GM21515 (cell line): Measurements from ENCODE around the gene DACT1.

Experiments
- ATAC-seq: cut with Tn5 transposase; IDR thresholded peaks from one replicate; pipeline ENCODE4 v1.9.1; 2021; ENCODE audit not compliant: unreplicated experiment

DACT1 gene

DNA sequence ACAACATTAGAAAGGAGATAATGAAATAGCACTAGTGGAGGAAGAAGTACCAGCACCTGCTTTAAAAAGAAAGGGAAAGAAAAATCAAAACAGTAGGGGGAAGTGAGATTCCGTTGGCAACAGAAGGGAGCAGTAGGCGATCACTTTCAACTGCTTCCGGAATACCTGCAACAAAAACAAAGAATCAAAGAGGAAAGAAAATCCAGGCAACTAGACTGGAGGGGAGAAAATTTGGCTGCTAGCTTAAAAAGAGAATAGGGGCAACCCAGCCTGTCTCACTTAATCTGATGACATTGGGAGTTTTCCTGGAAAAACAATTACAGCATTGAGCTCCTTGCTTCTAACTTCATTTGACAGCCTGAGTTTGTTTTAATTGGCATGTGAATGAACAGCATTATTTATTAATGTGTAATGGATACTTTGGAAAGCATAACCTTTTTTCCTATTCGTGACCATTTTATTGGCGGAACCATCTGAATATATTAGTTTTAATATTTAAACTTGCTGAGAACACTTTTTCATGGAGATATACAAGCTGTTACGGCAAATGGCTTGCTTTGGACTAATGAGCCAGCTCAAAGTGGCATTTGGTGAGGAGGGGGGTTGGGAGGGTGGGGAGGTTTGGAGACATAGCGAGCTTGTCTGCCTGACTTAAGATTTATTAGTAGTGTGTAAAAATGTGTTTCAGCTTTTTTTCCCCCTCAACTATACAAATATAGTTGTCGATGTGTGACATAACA is 2.5 kb upstream of the DACT1 start:
- no peak for ATAC-seq

DNA sequence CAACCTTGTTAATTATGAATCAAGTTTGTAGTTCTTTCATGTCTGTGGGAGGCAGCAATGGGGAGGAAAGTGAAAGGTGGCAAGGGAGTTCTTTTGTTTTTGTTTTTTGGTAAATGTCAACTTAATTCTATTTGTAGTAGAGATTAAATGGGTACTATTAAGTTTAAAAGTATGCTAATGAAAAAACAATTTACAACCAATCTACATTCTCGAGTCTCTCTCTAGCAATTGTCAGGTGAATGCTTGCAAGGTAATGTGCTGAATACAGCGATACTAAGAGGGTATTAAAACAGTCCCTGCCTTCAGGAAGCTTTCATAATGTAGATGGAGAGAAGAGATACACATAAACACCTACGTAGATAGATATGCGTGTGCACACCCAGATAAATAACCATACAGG is 1.6 kb upstream of the DACT1 start:
- ATAC-seq, result no peak

DNA sequence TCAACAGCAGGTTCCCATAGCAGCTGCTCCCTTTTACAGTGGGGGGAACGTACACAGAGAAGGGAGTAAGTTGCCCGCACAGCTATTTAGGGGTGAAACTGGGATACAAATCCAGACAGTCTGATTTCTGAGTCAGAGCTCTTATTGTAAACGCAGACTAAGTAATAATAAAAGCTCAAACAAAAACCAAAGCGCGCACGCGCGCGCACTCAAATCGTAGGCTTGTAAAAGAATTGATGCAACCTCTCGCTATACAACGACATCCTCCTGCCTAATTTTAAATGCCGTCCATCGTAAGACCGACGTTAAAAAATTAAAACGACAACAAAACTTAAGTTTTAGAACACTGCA is 747 bp upstream of the DACT1 start:
- ATAC-seq, result no peak

DNA sequence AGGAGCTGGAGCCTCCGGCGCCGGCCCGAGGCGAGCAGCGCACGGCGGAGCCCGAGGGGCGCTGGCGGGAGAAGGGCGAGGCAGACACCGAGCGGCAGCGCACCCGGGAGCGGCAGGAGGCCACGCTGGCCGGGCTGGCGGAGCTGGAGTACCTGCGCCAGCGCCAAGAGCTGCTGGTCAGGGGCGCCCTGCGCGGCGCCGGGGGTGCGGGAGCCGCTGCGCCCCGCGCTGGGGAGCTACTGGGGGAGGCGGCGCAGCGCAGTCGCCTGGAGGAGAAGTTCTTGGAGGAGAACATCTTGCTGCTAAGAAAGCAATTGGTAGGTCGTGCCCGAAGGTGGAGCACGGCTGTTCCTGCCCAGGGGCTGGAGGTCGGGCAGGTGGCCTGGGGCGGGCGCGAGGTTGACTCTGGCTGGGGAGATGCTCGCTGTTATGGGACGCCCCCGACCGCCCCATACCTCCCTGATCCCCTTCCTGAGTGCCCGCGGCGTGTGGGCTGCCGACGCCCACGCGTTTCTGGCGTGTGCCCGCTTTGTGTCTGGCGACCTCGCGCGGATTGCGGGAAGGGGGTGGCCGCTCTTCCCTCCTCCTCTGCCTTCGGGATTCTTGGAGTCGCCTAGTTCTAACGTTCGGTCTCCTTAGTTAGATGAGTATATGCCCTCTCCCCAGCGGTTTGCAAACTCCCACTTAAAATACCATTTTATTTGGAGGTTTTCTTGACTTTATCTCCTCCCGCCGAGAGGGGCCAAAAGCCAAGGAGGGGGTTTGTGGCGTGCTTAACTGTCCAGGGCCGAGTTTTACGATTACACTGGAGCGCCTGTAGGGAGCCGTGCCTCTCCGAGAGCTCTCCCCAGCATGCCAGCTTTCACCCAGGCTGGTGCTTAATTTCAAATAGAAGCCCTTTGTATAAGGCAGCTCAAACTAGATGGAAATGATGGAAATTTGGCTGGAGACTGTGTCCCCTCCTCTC is 752 bp downstream of the DACT1 start:
- ATAC-seq, result peak; percentile 26

DNA sequence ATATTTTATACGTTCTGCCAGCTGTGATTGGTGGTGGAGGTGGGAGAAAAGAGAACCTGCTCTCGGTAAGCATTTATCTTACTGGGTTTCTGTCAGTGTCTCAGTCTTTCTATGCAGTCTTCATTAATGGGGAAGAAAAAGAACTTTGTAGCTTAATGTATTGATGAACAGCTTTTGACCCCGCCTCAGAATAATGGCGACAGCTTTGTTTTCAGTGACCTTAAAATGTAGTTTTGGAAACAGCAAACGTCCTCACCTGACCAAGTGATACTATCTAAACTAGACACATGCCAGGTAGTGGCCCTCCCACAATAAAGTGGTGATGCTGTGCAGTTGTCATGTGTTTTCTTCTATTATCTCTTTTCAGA is 1.4 kb downstream of the DACT1 start:
- no peak for ATAC-seq

DNA sequence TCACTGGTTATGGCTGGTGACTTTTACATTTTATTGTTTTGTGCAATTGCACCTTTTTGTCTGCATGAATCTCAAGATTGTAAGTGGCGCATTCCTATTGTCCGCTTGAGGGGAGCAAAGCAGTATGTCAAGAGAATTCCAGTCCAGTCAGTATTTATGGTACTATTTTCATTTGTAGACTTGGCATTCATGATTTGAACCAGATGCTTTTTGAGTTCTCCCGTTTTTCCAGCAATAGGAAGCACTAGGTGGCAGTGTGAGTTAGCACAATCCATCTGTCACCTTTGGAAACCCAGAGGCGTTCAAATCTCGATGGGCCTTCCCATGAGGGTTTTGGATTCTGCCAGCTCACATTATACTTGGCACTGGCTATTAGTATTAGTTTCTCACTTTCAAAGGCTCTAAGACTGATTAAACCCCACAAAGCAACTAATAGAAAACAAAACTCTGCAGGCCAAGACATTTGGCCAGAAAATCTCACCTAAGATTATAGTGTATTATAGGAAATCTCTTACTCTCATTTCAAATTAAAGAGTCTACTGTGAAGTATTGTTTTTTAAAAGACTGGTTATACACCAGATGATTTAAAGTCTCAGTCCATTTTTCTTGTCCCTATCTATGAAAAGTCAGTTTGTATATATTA is 2.2 kb downstream of the DACT1 start:
- ATAC-seq, result no peak

DNA sequence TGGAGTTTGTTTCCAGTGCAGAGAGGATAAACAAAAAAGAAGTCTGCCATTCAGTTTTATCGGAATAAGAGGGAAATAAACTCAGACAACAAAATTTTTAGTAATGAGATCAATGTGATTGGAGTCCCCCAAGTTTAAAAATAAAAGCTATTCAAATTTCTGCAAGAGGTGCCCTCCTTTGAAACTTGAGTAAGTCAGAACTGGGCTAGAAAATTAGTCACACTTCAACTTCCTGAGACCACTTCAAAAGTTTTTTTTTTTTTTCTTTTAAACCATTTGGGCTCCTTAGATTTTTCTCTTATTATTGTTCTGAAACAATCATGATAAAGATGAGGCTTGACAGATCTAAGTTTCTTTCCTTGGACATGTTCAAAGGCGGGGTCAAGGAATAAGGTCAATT is 3.2 kb downstream of the DACT1 start:
- no peak for ATAC-seq

DNA sequence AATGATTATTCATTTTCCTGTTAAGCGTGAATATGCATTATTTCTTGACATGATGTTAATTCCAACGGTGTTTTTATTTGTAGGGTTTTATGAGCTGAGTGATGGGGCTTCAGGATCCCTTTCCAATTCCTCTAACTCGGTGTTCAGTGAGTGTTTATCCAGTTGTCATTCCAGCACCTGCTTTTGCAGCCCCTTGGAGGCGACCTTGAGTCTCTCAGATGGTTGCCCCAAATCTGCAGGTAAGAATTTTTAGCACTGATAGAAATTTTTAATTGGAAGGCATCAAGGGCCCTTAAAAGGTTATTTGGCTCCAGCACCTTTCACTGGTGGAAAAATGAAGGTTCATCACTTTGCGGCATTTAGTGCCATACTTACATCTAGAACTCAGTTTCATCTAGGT is 3.7 kb downstream of the DACT1 start:
- ATAC-seq, result no peak

DNA sequence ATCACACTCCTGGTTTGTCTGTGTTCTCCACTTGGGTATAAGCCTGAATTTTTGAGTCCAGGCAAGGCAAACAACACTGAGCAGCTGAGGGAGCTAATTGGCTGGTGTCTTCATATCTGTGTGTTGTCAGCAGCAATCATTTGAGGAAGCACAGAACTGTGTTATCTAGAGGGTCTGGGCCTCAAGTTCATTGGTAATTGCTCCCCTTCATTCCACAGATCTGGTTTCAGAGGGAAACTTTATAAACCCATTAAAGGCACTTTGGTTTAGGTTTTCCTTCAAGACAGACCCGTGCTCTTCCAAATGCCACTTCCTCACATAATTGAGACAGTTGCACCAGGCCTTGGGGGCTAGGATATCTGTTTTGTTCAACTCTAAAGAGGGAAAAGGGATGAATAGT is 5.6 kb downstream of the DACT1 start:
- no peak for ATAC-seq

DNA sequence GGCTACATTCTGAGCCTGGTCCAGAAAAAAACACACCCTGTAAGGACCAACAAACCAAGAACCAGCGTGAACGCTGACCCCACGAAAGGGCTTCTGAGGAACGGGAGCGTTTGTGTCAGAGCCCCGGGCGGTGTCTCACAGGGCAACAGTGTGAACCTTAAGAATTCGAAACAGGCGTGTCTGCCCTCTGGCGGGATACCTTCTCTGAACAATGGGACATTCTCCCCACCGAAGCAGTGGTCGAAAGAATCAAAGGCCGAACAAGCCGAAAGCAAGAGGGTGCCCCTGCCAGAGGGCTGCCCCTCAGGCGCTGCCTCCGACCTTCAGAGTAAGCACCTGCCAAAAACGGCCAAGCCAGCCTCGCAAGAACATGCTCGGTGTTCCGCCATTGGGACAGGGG is 7.9 kb downstream of the DACT1 start:
- no peak for ATAC-seq

DNA sequence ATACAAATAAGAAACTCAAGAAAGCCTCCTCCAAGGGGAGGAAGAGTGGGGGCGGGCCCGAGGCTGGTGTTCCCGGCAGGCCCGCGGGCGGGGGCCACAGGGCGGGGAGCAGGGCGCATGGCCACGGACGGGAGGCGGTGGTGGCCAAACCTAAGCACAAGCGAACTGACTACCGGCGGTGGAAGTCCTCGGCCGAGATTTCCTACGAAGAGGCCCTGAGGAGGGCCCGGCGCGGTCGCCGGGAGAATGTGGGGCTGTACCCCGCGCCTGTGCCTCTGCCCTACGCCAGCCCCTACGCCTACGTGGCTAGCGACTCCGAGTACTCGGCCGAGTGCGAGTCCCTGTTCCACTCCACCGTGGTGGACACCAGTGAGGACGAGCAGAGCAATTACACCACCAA is 8.7 kb downstream of the DACT1 start:
- no peak for ATAC-seq

DNA sequence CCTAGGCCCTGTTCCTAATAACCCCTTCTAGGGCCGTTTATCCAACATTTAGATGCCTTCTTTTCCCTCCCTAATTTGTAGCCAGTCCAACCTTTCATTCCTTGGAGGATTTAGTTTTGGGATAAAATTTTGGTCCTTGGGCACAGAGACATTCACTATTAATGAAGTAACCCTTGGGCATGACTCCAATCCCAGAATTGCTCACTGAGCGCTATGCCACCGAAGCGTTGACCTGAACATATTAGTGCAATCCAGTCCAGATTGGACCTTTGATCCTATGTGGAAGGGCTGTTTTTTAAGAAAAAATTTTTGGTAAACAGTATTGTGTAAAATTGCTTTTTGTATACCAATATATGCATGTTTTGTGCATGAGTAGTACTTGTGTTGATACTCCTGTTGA is 10.0 kb downstream of the DACT1 start:
- ATAC-seq, result no peak

DNA sequence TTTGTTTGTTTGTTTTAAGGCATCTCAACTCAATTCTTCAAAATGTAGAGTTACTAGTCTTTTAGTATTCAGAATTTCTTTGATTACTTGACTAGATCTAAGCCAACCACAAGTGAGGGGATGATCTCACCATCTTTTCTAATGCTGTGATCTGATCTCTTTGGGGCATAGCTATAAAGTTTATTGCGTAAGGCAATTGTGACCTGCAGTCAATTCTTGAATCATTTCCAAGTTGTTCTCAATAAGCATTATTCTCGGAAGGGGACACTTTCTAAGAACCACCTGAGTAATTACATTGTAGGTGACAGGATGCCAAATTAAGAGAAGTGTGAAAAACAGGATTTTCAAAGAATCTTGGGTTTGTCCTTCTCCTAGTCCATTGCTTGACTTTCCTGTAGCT is 13.1 kb downstream of the DACT1 start:
- no peak for ATAC-seq

DNA sequence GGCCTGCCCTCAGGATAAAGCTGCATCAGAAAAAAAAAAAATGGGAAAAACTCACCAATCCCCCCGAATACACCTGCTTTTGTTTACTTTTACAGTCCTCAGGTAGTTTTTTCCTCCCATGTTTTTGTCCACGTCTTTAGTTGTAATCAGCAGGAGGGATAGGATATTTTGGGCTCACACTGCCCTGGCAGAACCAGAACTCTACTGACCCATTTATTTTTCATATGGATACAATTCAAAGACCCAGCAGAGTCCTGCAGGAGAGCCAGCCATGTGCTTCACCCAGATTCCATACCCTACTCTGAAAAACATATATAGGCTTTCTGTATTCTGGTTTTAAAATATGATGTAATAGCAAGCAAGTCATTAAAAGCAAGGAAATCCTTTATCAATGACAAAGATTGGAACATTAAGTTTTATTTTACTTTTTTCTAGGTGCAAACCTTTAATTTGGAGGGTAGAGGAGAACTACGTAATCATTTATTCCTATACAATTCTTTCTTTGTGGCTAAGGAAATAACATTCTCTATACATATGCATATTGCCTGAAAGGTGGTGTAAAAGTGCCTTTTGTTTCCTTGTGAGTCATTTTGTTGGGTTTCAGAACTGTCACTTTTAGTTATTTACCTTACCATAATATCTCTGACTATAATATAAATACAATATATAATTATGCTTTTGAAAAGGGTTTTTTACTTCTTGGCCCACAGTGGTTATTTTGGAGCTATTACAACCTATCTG is 19.1 kb downstream of the DACT1 start:
- ATAC-seq, result no peak

DNA sequence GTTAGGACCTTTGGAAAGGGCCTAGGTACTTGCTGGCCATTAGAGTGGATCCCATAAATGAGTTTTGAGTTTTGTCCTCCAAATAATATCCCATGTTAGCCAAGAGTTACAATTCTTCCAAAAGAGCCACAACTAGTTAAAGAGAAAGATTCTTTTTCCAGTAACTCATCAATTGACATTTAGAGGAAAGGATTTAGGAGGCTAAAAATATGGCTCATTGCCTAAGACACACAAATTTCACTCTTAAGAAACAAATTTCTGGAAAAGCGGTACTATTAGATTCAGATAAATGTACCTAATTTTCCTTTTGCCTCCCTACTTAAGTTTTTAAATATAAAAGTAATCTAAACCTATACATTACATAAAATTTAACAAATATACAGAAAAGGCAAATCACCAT is 21.3 kb downstream of the DACT1 start:
- no peak for ATAC-seq

DNA sequence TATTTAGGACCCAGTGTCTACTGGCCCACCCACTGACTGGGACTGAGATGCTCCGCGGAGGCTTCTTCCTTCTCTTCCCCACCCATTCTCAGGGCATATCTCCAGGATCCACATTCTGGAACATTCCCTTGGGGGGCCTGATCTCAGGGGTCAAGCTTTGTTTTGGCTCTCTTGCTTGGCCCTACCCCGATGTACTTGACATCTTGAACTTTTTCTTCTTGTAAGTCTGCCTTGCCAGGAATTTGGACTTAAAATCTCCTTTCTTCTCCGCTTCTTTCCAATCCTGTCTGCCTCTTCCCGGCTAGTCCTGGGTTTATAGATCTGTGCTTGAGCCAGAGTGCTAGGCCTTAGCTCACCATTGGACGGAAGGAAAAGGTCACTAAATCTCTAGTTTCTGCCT is 22.1 kb downstream of the DACT1 start:
- no peak for ATAC-seq

DNA sequence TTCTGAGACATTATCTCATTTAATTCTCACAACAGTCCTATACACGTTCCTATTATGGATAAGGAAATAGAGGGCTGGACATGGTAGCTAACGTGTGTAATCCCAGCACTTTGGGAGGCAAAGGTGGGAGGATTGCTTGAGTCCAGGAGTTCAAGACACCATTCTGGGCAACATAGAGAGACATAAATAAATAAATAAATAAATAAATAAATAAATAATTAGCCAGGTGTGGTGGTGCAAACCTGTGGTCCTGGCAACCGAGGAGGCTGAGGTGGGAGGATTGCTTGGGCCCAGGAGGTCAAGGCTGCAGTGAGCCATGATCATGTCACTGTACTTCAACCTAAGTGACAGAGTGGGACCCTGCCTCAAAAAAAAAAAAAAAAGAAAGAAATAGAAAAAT is 22.6 kb downstream of the DACT1 start:
- ATAC-seq, result no peak

DNA sequence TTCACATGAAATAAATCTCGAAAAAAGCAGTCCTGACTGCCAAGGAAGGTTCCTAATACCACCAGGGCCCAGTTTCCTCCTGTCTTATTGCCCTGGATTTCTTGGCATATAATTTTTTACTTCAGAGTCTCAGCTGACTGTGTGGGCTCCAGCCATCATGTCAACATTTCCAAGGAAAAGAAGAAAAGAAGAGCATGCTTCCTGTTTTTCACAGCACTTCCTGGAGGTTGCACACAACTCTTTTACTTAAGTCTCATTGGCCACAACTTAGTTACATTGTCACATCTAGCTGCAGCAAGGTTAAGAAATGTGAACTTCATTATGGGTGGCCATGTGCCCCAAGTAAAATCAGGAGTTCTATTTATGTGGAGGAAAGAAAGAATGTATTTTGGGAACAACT is 24.3 kb downstream of the DACT1 start:
- no peak for ATAC-seq

DNA sequence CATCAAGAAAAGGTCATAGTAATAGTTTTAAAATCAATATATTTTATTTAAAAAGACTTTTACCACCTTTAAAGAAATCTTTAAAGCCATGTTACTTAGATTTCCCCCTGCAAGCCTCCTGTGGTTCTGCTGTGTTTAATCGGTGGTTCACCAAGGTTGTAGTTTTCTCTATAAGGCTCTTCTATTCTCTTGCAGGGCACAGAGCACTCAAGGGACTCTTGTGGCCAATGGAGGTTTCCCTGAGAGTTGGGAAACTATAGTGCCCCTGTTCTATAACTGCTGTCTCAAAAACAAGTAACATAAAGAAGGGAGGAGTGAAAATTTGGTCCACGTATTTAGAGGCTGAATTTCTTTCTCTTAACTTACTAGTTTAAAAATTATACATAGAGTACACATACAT is 25.0 kb downstream of the DACT1 start:
- no peak for ATAC-seq

DNA sequence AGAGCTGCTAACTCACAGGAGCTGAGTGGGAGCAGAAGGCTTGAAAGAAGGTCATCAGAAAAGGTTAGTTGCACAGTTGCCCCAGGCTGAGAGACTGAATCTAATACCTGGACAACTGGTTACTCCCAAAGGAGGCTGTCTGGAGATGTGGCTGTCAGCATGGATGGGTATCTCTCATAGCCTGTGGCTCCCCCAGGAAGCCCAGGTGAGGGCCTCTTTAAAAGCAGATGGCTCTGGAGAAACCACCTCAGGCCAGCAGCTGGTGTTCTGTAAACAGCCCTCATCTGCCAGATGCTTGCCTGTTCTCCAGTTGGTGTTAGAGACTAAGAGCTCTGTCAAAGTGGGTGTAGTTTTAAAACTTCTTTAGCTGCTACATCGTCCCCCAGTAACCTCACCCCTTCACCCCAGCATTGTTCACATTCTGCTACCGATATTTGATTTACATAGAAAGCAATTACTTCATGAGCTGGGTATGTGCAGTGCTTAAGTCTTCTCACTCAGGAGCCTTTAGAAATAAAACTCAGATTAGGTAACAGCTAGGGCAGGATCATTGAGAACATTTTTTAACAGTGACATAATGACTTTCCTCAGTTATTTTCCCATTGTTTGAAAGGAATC is 25.8 kb downstream of the DACT1 start:
- ATAC-seq, result no peak
